ENCODE measurements around the gene ARL15. TPM values are rescaled to one million over a fixed set of nuclear protein-coding genes. Genes with fewer than 3 reads are reported as not detected.

ARL15 gene
- total RNA-seq, 1 donor from 2014 or later, result 102 TPM

DNA sequence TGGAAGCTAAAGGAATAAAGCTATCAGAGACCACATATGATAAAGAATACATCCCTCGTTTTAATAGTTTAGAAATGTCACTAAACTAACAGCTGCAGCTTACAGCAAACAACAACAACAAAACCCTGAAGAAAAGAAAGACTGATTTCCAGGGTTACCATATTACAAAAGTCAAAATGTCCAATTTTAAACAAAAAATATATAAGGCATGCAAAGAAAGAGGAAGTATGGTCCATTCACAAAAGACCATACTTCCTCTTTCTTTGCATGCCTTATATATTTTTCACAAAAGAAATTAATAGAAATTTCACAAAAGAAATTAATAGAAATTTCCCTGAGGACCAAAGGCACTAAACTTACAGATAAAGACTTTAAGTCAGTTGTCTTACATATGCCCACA lies 354.2 kb downstream of the ARL15 start:
- Mint-ChIP-seq H3K36me3 (ENCODE audit: low read depth, unreplicated experiment) (peaks cover 11% of the 10 kb centered on the region), H3K9me3 (ENCODE audit: unreplicated experiment) (no peaks in the 10 kb centered on the region), H3K4me3 (ENCODE audit: unreplicated experiment) (no peak overlapping the region), H3K4me1 (ENCODE audit: unreplicated experiment) (no peaks in the 10 kb centered on the region), H3K27ac (ENCODE audit: unreplicated experiment) (no peak overlapping the region), H3K27me3 (ENCODE audit: unreplicated experiment) (no peaks in the 10 kb centered on the region)
- no peak for DNase-seq (ENCODE audit: low spot score)
- TF ChIP-seq, protein P1, sequence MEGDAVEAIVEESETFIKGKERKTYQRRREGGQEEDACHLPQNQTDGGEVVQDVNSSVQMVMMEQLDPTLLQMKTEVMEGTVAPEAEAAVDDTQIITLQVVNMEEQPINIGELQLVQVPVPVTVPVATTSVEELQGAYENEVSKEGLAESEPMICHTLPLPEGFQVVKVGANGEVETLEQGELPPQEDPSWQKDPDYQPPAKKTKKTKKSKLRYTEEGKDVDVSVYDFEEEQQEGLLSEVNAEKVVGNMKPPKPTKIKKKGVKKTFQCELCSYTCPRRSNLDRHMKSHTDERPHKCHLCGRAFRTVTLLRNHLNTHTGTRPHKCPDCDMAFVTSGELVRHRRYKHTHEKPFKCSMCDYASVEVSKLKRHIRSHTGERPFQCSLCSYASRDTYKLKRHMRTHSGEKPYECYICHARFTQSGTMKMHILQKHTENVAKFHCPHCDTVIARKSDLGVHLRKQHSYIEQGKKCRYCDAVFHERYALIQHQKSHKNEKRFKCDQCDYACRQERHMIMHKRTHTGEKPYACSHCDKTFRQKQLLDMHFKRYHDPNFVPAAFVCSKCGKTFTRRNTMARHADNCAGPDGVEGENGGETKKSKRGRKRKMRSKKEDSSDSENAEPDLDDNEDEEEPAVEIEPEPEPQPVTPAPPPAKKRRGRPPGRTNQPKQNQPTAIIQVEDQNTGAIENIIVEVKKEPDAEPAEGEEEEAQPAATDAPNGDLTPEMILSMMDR (IDR thresholded peaks at IDR 0.05; ENCODE audit: unreplicated experiment), result no peak

DNA sequence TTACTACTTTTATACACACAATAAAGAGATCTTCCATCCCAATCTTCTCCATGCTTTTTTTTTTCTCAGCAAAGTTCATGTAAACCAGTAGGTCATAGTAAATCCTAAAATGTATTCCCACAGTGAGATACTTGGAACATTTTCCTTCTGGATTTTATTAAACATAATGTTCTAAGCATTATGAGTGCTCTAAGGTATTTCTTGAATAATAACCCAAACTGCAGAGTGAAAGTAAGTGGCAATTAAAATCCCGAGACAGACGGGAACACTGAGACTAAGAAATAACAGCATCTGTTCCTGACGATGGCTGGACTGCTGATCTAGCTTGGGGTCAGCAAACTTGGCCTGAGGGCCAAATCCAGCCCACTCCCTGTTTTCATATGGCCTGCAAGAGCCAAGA lies 359.8 kb downstream of the ARL15 start:
- no peak overlapping the region for H3K4me3 Mint-ChIP-seq (ENCODE audit: unreplicated experiment)
- H3K27me3 Mint-ChIP-seq (ENCODE audit: unreplicated experiment), result no peaks in the 10 kb centered on the region
- no peaks in the 10 kb centered on the region for H3K9me3 Mint-ChIP-seq (ENCODE audit: unreplicated experiment)
- TF ChIP-seq, protein P1 (IDR thresholded peaks at IDR 0.05; ENCODE audit: unreplicated experiment), result no peak
- H3K27ac Mint-ChIP-seq (ENCODE audit: unreplicated experiment), result no peak overlapping the region
- no peak for DNase-seq (ENCODE audit: low spot score)
- peaks cover 3% of the 10 kb centered on the region for H3K4me1 Mint-ChIP-seq (ENCODE audit: unreplicated experiment)
- peaks cover 4% of the 10 kb centered on the region for H3K36me3 Mint-ChIP-seq (ENCODE audit: low read depth, unreplicated experiment)

DNA sequence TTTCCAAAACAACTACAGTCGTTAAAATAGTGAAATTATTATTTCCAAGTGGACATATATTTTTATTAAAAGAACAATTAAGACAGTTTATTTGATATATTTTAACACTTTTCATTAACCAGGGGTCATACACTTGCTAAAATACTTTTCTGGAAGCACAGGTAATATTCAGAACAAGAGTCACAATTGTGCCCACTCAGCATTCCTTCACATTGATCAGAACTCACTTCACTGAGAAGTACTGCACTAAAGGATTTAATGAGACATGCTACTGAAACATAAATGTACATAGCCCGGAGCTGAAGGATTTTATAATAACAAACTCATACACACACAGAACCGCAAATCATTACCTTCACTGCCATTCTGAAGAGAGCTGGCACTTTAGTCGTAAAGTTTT lies 361.8 kb downstream of the ARL15 start:
- H3K4me1 Mint-ChIP-seq (ENCODE audit: unreplicated experiment), result peaks cover 3% of the 10 kb centered on the region
- no peak overlapping the region for H3K4me3 Mint-ChIP-seq (ENCODE audit: unreplicated experiment)
- TF ChIP-seq, protein P1 (IDR thresholded peaks at IDR 0.05; ENCODE audit: unreplicated experiment), result no peak
- peaks cover 4% of the 10 kb centered on the region for H3K36me3 Mint-ChIP-seq (ENCODE audit: low read depth, unreplicated experiment)
- H3K27ac Mint-ChIP-seq (ENCODE audit: unreplicated experiment), result no peak overlapping the region
- no peak for DNase-seq (ENCODE audit: low spot score)
- no peaks in the 10 kb centered on the region for H3K9me3 Mint-ChIP-seq (ENCODE audit: unreplicated experiment)
- no peaks in the 10 kb centered on the region for H3K27me3 Mint-ChIP-seq (ENCODE audit: unreplicated experiment)

DNA sequence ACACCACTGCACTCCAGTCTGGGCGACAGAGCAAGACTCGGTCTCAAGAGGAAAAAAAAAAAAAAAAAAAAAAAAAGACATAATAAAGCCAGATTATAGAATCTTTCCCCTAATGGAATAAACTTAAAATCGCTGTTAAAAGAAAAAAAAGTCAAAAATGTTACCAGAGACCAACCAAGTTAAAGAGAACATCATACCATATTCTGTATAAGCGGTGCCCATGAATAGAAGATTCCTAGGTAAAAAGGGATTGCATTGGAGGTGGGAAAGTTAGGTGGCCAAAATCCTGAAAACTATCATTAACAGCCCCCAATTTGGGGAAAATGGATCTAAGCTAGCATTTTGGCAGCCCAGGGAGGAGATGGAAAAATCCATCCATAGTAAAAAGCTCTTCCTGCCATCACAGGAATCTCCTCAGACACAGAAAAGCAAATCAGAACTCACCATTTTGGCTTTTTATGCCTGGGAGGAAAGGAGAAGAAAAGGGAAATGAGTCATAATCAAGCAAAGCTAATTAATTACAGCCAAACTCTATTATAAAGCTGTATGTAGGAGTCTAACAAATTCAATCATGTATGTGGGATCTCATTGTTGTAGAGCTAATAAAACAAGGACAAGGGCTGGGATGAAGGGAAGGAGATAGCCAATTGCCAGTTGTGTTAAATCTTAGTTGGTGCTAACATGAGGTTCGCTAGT lies 363.8 kb downstream of the ARL15 start:
- H3K4me1 Mint-ChIP-seq (ENCODE audit: unreplicated experiment), result peaks cover 3% of the 10 kb centered on the region
- H3K9me3 Mint-ChIP-seq (ENCODE audit: unreplicated experiment), result no peaks in the 10 kb centered on the region
- TF ChIP-seq, protein P1 (IDR thresholded peaks at IDR 0.05; ENCODE audit: unreplicated experiment), result no peak
- no peak overlapping the region for H3K27ac Mint-ChIP-seq (ENCODE audit: unreplicated experiment)
- H3K4me3 Mint-ChIP-seq (ENCODE audit: unreplicated experiment), result no peak overlapping the region
- no peaks in the 10 kb centered on the region for H3K27me3 Mint-ChIP-seq (ENCODE audit: unreplicated experiment)
- H3K36me3 Mint-ChIP-seq (ENCODE audit: low read depth, unreplicated experiment), result peaks cover 4% of the 10 kb centered on the region
- no peak for DNase-seq (ENCODE audit: low spot score)

DNA sequence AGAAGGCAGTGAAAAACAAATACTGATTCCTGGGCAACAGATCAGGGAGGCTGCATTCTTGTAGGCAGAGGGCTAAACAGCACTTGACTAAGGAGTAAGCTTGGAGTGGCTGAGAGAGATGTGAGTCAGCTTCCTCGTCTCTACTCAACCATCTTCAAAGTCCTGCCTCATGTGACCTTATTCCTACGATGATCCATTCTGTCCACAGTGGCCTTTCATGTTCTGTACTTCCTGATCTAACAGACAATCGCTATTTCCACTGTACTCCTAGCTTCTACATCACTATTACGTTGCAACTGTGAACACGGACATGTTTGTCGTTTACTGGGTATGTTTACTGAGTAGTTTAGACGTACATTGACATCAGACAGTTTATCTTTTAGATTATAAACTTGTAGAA lies 365.4 kb downstream of the ARL15 start:
- no peak for DNase-seq (ENCODE audit: low spot score)
- peaks cover 4% of the 10 kb centered on the region for H3K36me3 Mint-ChIP-seq (ENCODE audit: low read depth, unreplicated experiment)
- peaks cover 3% of the 10 kb centered on the region for H3K4me1 Mint-ChIP-seq (ENCODE audit: unreplicated experiment)
- TF ChIP-seq, protein P1 (IDR thresholded peaks at IDR 0.05; ENCODE audit: unreplicated experiment), result no peak
- no peak overlapping the region for H3K27ac Mint-ChIP-seq (ENCODE audit: unreplicated experiment)
- H3K4me3 Mint-ChIP-seq (ENCODE audit: unreplicated experiment), result no peak overlapping the region
- H3K9me3 Mint-ChIP-seq (ENCODE audit: unreplicated experiment), result no peaks in the 10 kb centered on the region
- no peaks in the 10 kb centered on the region for H3K27me3 Mint-ChIP-seq (ENCODE audit: unreplicated experiment)

Data from endothelial cell (in vitro differentiated cells).